ENCODE results near the gene MALRD1.

MALRD1 gene

GRCh38 chr10:19579761-19580545 is 531.4 kb downstream of the MALRD1 start:
- TF ChIP-seq, protein P1, sequence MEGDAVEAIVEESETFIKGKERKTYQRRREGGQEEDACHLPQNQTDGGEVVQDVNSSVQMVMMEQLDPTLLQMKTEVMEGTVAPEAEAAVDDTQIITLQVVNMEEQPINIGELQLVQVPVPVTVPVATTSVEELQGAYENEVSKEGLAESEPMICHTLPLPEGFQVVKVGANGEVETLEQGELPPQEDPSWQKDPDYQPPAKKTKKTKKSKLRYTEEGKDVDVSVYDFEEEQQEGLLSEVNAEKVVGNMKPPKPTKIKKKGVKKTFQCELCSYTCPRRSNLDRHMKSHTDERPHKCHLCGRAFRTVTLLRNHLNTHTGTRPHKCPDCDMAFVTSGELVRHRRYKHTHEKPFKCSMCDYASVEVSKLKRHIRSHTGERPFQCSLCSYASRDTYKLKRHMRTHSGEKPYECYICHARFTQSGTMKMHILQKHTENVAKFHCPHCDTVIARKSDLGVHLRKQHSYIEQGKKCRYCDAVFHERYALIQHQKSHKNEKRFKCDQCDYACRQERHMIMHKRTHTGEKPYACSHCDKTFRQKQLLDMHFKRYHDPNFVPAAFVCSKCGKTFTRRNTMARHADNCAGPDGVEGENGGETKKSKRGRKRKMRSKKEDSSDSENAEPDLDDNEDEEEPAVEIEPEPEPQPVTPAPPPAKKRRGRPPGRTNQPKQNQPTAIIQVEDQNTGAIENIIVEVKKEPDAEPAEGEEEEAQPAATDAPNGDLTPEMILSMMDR (conservative IDR thresholded peaks at IDR 0.05; ENCODE audit: low read depth, low read length): no peak
- H3K27ac ChIP-seq: no peak overlapping the region

DNA sequence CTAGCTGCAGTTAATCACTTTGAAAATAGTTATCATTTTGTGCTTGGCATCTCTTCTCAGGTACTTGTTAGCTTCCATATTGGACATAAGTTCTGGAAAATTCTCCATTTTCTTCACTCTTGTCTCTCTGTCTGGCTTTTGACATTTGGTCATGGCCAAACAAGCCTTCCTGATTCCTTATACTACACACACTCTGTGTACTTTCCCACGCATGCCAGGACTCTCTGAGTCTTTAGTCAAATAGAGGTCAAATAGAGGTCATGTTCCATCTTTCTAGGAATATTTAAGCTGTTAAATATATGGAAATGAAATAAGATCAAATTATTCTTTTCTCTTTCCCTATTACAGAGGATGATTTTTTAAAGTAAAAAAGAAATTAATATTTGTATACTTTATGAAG is 532.1 kb downstream of the MALRD1 start:
- no peaks in the 10 kb centered on the region for H3K36me3 ChIP-seq (ENCODE audit: insufficient read depth)
- H4K20me1 ChIP-seq (ENCODE audit: insufficient read depth): no peaks in the 10 kb centered on the region
- no peaks in the 10 kb centered on the region for H3K4me1 ChIP-seq (ENCODE audit: low read depth, poor library complexity, severe bottlenecking)
- H3K9ac ChIP-seq: no peak overlapping the region
- H3K4me3 ChIP-seq (IDR thresholded peaks at IDR 0.05; ENCODE audit: insufficient read depth, low read depth, low read length): no peak overlapping the region
- no peak overlapping the region for H3K4me2 ChIP-seq
- H2AFZ ChIP-seq (ENCODE audit: low read depth): no peak overlapping the region
- H3K79me2 ChIP-seq (ENCODE audit: insufficient read depth, low read depth): no peaks in the 10 kb centered on the region
- no peaks in the 10 kb centered on the region for H3K27me3 ChIP-seq (ENCODE audit: insufficient read depth, low read depth)
- TF ChIP-seq, protein P1 (conservative IDR thresholded peaks at IDR 0.05; ENCODE audit: low read depth, low read length): no peak
- H3K27ac ChIP-seq: no peak overlapping the region

More at GRCh38 chr10:19579761-19580545, 531.4 kb downstream of the MALRD1 start:
- Histone ChIP-seq H3K27me3 (ENCODE audit: insufficient read depth, low read depth) (no peaks in the 10 kb centered on the region), H3K36me3 (ENCODE audit: insufficient read depth) (no peaks in the 10 kb centered on the region), H3K79me2 (ENCODE audit: insufficient read depth, low read depth) (no peaks in the 10 kb centered on the region), H3K9ac (no peak overlapping the region), H4K20me1 (ENCODE audit: insufficient read depth) (no peaks in the 10 kb centered on the region), H3K4me1 (ENCODE audit: low read depth, poor library complexity, severe bottlenecking) (no peaks in the 10 kb centered on the region), H3K4me3 (IDR thresholded peaks at IDR 0.05; ENCODE audit: insufficient read depth, low read depth, low read length) (no peak overlapping the region), H3K4me2 (no peak overlapping the region), H2AFZ (ENCODE audit: low read depth) (no peak overlapping the region)

GRCh38 chr10:19588608-19589007 is 540.0 kb downstream of the MALRD1 start:
- H3K36me3 ChIP-seq (ENCODE audit: insufficient read depth): no peaks in the 10 kb centered on the region
- H3K4me3 ChIP-seq (IDR thresholded peaks at IDR 0.05; ENCODE audit: insufficient read depth, low read depth, low read length): no peak overlapping the region
- no peak overlapping the region for H2AFZ ChIP-seq (ENCODE audit: low read depth)
- no peaks in the 10 kb centered on the region for H3K27me3 ChIP-seq (ENCODE audit: insufficient read depth, low read depth)
- no peak overlapping the region for H3K4me2 ChIP-seq
- no peaks in the 10 kb centered on the region for H3K79me2 ChIP-seq (ENCODE audit: insufficient read depth, low read depth)
- H4K20me1 ChIP-seq (ENCODE audit: insufficient read depth): no peaks in the 10 kb centered on the region
- H3K4me1 ChIP-seq (ENCODE audit: low read depth, poor library complexity, severe bottlenecking): no peaks in the 10 kb centered on the region
- H3K27ac ChIP-seq: no peak overlapping the region
- no peak overlapping the region for H3K9ac ChIP-seq
- TF ChIP-seq, protein P1 (conservative IDR thresholded peaks at IDR 0.05; ENCODE audit: low read depth, low read length): no peak

DNA sequence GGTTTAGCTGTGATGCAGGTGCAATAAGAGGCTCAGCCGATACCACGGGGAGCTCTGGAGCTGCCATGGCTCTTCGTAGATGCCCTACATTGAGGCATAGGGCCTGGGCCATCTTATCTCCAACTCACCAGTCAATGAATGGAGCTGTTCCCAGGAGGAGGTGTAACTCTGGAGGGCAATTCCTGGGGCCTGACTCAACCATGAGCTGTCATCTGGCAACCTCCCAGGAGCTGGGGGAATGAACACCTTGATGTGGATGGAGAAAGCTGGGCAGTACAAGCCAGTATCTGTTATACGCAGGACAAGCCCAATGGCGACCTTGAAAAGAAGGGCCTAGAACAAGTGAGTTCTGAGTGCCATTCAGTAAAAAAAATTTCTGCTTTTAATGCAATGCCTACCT is 543.7 kb downstream of the MALRD1 start:
- Histone ChIP-seq H3K79me2 (ENCODE audit: insufficient read depth, low read depth) (no peaks in the 10 kb centered on the region), H3K9ac (no peak overlapping the region), H3K36me3 (ENCODE audit: insufficient read depth) (no peaks in the 10 kb centered on the region), H3K4me2 (no peak overlapping the region), H3K4me1 (ENCODE audit: low read depth, poor library complexity, severe bottlenecking) (no peaks in the 10 kb centered on the region), H3K4me3 (IDR thresholded peaks at IDR 0.05; ENCODE audit: insufficient read depth, low read depth, low read length) (no peak overlapping the region), H4K20me1 (ENCODE audit: insufficient read depth) (no peaks in the 10 kb centered on the region), H2AFZ (ENCODE audit: low read depth) (no peak overlapping the region), H3K27me3 (ENCODE audit: insufficient read depth, low read depth) (no peaks in the 10 kb centered on the region), H3K27ac (no peak overlapping the region)
- TF ChIP-seq, protein P1 (conservative IDR thresholded peaks at IDR 0.05; ENCODE audit: low read depth, low read length): no peak

Measured in KMS-11 (cell line).